H9 (cell line): ENCODE results near the gene USP20. TPM values are rescaled to one million over a fixed set of nuclear protein-coding genes. Genes with fewer than 3 reads are reported as not detected.

Experiments
- DNase-seq: peaks from one replicate; pipeline ENCODE4 v3.0.0-alpha.2; 2017
- H2AFZ ChIP-seq: one replicate; pipeline ENCODE4 v1.6.1; 2013; ENCODE audit warnings: mild to moderate bottlenecking, low read length, control low read depth, moderate library complexity
- H2AK5ac ChIP-seq: 2 replicates; pipeline ENCODE4 v1.6.1; 2013; ENCODE audit warnings: low read length, control low read depth, mixed read lengths; ENCODE audit not compliant: insufficient read length
- H2BK120ac ChIP-seq: one replicate; pipeline ENCODE4 v1.6.1; 2013; ENCODE audit warnings: low read depth, mild to moderate bottlenecking, low read length, control low read depth, inconsistent platforms; ENCODE audit not compliant: poor library complexity, severe bottlenecking
- H2BK12ac ChIP-seq: 2 replicates; pipeline ENCODE4 v1.6.1; 2013; ENCODE audit warnings: low read length, control low read depth, mixed read lengths, low read depth; ENCODE audit not compliant: insufficient read length
- H2BK15ac ChIP-seq: 2 replicates; pipeline ENCODE4 v1.6.1; 2013; ENCODE audit warnings: low read depth, low read length, control low read depth
- H2BK20ac ChIP-seq: one replicate; pipeline ENCODE4 v1.6.1; 2013; ENCODE audit warnings: low read depth, mild to moderate bottlenecking, low read length, control low read depth, inconsistent platforms; ENCODE audit not compliant: poor library complexity, severe bottlenecking
- H2BK5ac ChIP-seq: 2 replicates; pipeline ENCODE4 v1.6.1; 2013; ENCODE audit warnings: low read length, control low read depth, mixed read lengths; ENCODE audit not compliant: insufficient read length
- H3K14ac ChIP-seq: 2 replicates; pipeline ENCODE4 v1.6.1; 2013; ENCODE audit warnings: low read length, control low read depth; ENCODE audit not compliant: insufficient read depth
- H3K18ac ChIP-seq: 2 replicates; pipeline ENCODE4 v1.6.1; 2013; ENCODE audit warnings: low read depth, mild to moderate bottlenecking, mixed read lengths, low read length, control low read depth; ENCODE audit not compliant: insufficient read length
- H3K23ac ChIP-seq: 2 replicates; pipeline ENCODE4 v1.6.1; 2013; ENCODE audit warnings: low read length, control low read depth, mixed read lengths, low read depth; ENCODE audit not compliant: insufficient read length
- H3K23me2 ChIP-seq: 2 replicates; pipeline ENCODE4 v1.6.1; 2013; ENCODE audit warnings: low read depth, mild to moderate bottlenecking, mixed read lengths, low read length, control low read depth; ENCODE audit not compliant: insufficient read length, poor library complexity, severe bottlenecking
- H3K27ac ChIP-seq: 2 replicates; pipeline ENCODE4 v1.5.1; 2013; ENCODE audit warnings: low read length, control low read depth, mixed read lengths, low read depth; ENCODE audit not compliant: insufficient read length
- H3K27me3 ChIP-seq: 2 replicates; pipeline ENCODE4 v1.6.1; 2013; ENCODE audit warnings: low read length, control low read depth, inconsistent platforms; ENCODE audit not compliant: insufficient read depth
- H3K4ac ChIP-seq: 2 replicates; pipeline ENCODE4 v1.6.1; 2013; ENCODE audit warnings: low read depth, mild to moderate bottlenecking, control low read depth, inconsistent platforms, low read length, moderate library complexity
- H3K4me1 ChIP-seq: 2 replicates; pipeline ENCODE4 v1.6.1; 2013; ENCODE audit warnings: low read length, control low read depth, inconsistent platforms; ENCODE audit not compliant: insufficient read depth
- H3K4me2 ChIP-seq: 2 replicates; pipeline ENCODE4 v1.6.1; 2013; ENCODE audit warnings: low read length, control low read depth, mixed read lengths; ENCODE audit not compliant: insufficient read length, insufficient read depth
- H3K56ac ChIP-seq: 2 replicates; pipeline ENCODE4 v1.6.1; 2013; ENCODE audit warnings: low read depth, mild to moderate bottlenecking, mixed read lengths, low read length, control low read depth; ENCODE audit not compliant: insufficient read length
- H3K79me1 ChIP-seq: 2 replicates; pipeline ENCODE4 v1.6.1; 2013; ENCODE audit warnings: low read depth, mild to moderate bottlenecking, moderate library complexity, low read length, control low read depth, inconsistent platforms; ENCODE audit not compliant: insufficient read depth, poor library complexity, severe bottlenecking
- H3K79me2 ChIP-seq: 2 replicates; pipeline ENCODE4 v1.6.1; 2013; ENCODE audit warnings: low read length, control low read depth, inconsistent platforms; ENCODE audit not compliant: insufficient read depth
- H3K9ac ChIP-seq: 2 replicates; pipeline ENCODE4 v1.6.1; 2013; ENCODE audit warnings: low read length, control low read depth, mixed read lengths; ENCODE audit not compliant: insufficient read length; ENCODE audit errors: extremely low read depth
- H3K9me3 ChIP-seq: one replicate; pipeline ENCODE4 v1.6.1; 2013; ENCODE audit warnings: low read depth, low read length, inconsistent platforms; ENCODE audit not compliant: control insufficient read depth
- H3T11ph ChIP-seq: one replicate; pipeline ENCODE4 v1.6.1; 2013; ENCODE audit warnings: mild to moderate bottlenecking, low read length, control low read depth, inconsistent platforms
- H4K20me1 ChIP-seq: one replicate; pipeline ENCODE4 v1.6.1; 2013; ENCODE audit not compliant: control insufficient read depth, insufficient read length, insufficient read depth
- H4K5ac ChIP-seq: 2 replicates; pipeline ENCODE4 v1.6.1; 2013; ENCODE audit warnings: low read depth, mild to moderate bottlenecking, mixed read lengths, low read length, control low read depth; ENCODE audit not compliant: insufficient read length
- H4K8ac ChIP-seq: replicated peaks from 2 replicates; pipeline ENCODE4 v1.6.1; 2013; ENCODE audit warnings: low read length, control low read depth, mixed read lengths, low read depth; ENCODE audit not compliant: insufficient read length
- H4K91ac ChIP-seq: 2 replicates; pipeline ENCODE4 v1.6.1; 2013; ENCODE audit warnings: low read depth, mild to moderate bottlenecking, moderate library complexity, mixed read lengths, low read length, control low read depth; ENCODE audit not compliant: insufficient read length
- H3K27ac Mint-ChIP-seq, 3 experiments: 2 replicates in 2 of 3; 3 replicates in 1 of 3; pipeline ENCODE4 v1.8.0; 2020 to 2021; ENCODE audit warnings: mixed read lengths in 3 of 3, mild to moderate bottlenecking in 1 of 3, moderate library complexity in 1 of 3
- H3K27me3 Mint-ChIP-seq: 2 replicates; pipeline ENCODE4 v1.8.0; 2021; ENCODE audit warnings: low read depth, mild to moderate bottlenecking, moderate library complexity, mixed read lengths
- H3K36me3 Mint-ChIP-seq, 3 experiments: 2 replicates in 2 of 3; 3 replicates in 1 of 3; pipeline ENCODE4 v1.8.0; 2020 to 2021; ENCODE audit warnings: low read depth in 3 of 3, mixed read lengths in 3 of 3; ENCODE audit not compliant: insufficient read depth in 1 of 3
- H3K4me1 Mint-ChIP-seq, 2 experiments: 2 replicates each; pipeline ENCODE4 v1.8.0; 2020; ENCODE audit warnings: mixed read lengths in 2 of 2
- H3K4me3 Mint-ChIP-seq, 2 experiments: 2 replicates in 1 of 2; 3 replicates in 1 of 2; pipeline ENCODE4 v1.8.0; 2020 to 2021; ENCODE audit warnings: mild to moderate bottlenecking in 2 of 2, mixed read lengths in 2 of 2, moderate library complexity in 1 of 2
- H3K9me3 Mint-ChIP-seq, 2 experiments: 2 replicates in 1 of 2; 3 replicates in 1 of 2; pipeline ENCODE4 v1.8.0; 2020; ENCODE audit warnings: mild to moderate bottlenecking in 2 of 2, mixed read lengths in 2 of 2, moderate library complexity in 1 of 2
- WGBS: extraction: QIAGEN DNeasy Blood & Tissue Kit; methylation state at CpG from one replicate; pipeline ENCODE4 v1.1.7; 2013; ENCODE audit warnings: missing lambda C conversion rate, low lambda C conversion rate, mixed read lengths; ENCODE audit not compliant: insufficient read length; ENCODE audit errors: extremely low coverage; 5-methylcytosine and 5-hydroxymethylcytosine counted together
- total RNA-seq: library from RNA; stranded (reverse); gene quantifications from 2 replicates; pipeline ENCODE4 v1.2.1, GENCODE V29; 2021
- TF ChIP-seq, protein P1 (sequence below): fragments of 200-600 bp; sonication (generic); conservative IDR thresholded peaks from 3 replicates; pipeline ENCODE4 v1.8.0; 2021; ENCODE audit warnings: antibody characterized with exemption, mild to moderate bottlenecking

USP20 gene
- total RNA-seq, 1 experiment from 2014 or later: 20.9 TPM

DNA sequence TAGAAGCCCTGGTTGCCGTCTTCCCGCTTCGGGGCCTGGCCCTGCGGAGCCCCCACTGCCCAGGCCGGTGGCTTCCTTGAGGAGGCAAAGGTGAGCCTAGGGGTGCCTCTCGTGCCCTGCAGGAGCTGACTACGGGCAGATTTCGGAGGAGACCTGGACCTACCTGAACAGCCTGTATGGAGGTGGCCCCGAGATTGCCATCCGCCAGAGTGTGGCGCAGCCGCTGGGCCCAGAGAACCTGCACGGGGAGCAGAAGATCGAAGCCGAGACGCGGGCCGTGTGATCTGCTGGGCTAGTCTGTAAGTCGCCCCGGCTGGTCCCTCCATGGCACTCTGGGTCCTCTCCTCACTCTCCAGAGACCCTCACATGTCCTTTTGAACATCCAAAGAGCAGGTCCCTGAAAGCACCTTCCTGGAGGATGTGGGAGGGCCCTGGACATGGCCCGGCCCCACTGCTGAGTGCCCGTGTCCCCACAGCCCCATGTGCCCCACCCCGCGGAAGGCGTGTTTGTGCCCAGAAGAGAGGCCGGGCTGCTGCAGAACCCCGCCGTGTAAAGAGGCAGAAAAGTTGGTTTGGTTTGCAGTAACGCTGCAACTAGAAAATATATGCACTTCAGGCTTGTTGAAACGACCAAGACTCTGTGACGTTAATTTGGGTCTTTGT lies 44.9 kb downstream of the USP20 start:
- H3K4ac ChIP-seq: no peak overlapping the region
- H3K23me2 ChIP-seq: no peaks in the 10 kb centered on the region
- H3K18ac ChIP-seq: no peak overlapping the region
- no peak for DNase-seq
- TF ChIP-seq, protein P1, sequence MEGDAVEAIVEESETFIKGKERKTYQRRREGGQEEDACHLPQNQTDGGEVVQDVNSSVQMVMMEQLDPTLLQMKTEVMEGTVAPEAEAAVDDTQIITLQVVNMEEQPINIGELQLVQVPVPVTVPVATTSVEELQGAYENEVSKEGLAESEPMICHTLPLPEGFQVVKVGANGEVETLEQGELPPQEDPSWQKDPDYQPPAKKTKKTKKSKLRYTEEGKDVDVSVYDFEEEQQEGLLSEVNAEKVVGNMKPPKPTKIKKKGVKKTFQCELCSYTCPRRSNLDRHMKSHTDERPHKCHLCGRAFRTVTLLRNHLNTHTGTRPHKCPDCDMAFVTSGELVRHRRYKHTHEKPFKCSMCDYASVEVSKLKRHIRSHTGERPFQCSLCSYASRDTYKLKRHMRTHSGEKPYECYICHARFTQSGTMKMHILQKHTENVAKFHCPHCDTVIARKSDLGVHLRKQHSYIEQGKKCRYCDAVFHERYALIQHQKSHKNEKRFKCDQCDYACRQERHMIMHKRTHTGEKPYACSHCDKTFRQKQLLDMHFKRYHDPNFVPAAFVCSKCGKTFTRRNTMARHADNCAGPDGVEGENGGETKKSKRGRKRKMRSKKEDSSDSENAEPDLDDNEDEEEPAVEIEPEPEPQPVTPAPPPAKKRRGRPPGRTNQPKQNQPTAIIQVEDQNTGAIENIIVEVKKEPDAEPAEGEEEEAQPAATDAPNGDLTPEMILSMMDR: no peak
- no peaks in the 10 kb centered on the region for H3K79me2 ChIP-seq
- H3K27ac Mint-ChIP-seq: peak overlapping the region in 2 of 3 experiments; percentile 84 to 86; a peak in 4 of 7 replicates
- H3K27me3 ChIP-seq: no peaks in the 10 kb centered on the region
- H4K91ac ChIP-seq: no peak overlapping the region
- no peaks in the 10 kb centered on the region for H3K27me3 Mint-ChIP-seq
- H4K8ac ChIP-seq: no peak overlapping the region
- no peak overlapping the region for H2BK20ac ChIP-seq
- WGBS: no CpG with 5 or more reads among the region's 31 CpGs
- no peak overlapping the region for H2BK15ac ChIP-seq
- H2AFZ ChIP-seq: no peak overlapping the region
- no peak overlapping the region for H3K27ac ChIP-seq
- no peak overlapping the region for H3K4me2 ChIP-seq
- H3K9me3 ChIP-seq: no peaks in the 10 kb centered on the region
- peaks cover 2% of the 10 kb centered on the region; the same call in 1 of the 2 replicates for H3K4me1 ChIP-seq
- no peak overlapping the region for H3K56ac ChIP-seq
- no peak overlapping the region for H3K23ac ChIP-seq
- H4K20me1 ChIP-seq: no peaks in the 10 kb centered on the region
- H3K4me3 Mint-ChIP-seq: no peak overlapping the region
- peaks cover 12 to 20% of the 10 kb centered on the region in 2 experiments for H3K4me1 Mint-ChIP-seq
- no peaks in the 10 kb centered on the region for H3K9me3 Mint-ChIP-seq
- no peak overlapping the region for H2BK120ac ChIP-seq
- H3K14ac ChIP-seq: no peak overlapping the region
- peaks cover 0 to 14% (median 6%) of the 10 kb centered on the region in 3 experiments; a peak in 4 of 7 replicates for H3K36me3 Mint-ChIP-seq
- no peak overlapping the region for H2BK12ac ChIP-seq
- no peak overlapping the region for H2AK5ac ChIP-seq
- no peaks in the 10 kb centered on the region for H3K79me1 ChIP-seq
- H3T11ph ChIP-seq: no peak overlapping the region
- no peak overlapping the region for H2BK5ac ChIP-seq
- H3K9ac ChIP-seq: no peak overlapping the region
- no peak overlapping the region for H4K5ac ChIP-seq
